Stimulated activated memory B cell treated with anti-CD40 and anti-IgM and Interleukin-4, amounts not matched to agents 10 μg/mL and 1 μg/mL and 100 μg/mL, for 72 hours (primary cell): ENCODE data around the gene CCDC196.

ENCODE experiments used
- ATAC-seq: fragments of 150-1000 bp; cut with Tn5 transposase; 2 replicates; pipeline ENCODE4 v1.10.0; 2021
- H3K27ac Mint-ChIP-seq: one replicate; pipeline ENCODE4 v1.8.0; 2022; ENCODE audit warnings: mild to moderate bottlenecking, mixed read lengths
- H3K27me3 Mint-ChIP-seq: one replicate; pipeline ENCODE4 v1.8.0; 2022; ENCODE audit warnings: mixed read lengths
- H3K36me3 Mint-ChIP-seq: one replicate; pipeline ENCODE4 v1.8.0; 2022; ENCODE audit warnings: mixed read lengths
- H3K4me1 Mint-ChIP-seq: one replicate; pipeline ENCODE4 v1.8.0; 2022; ENCODE audit warnings: mixed read lengths
- H3K4me3 Mint-ChIP-seq: one replicate; pipeline ENCODE4 v1.8.0; 2022; ENCODE audit warnings: mild to moderate bottlenecking, moderate library complexity, mixed read lengths
- H3K9me3 Mint-ChIP-seq: one replicate; pipeline ENCODE4 v1.8.0; 2022; ENCODE audit warnings: mixed read lengths

CCDC196 gene

DNA sequence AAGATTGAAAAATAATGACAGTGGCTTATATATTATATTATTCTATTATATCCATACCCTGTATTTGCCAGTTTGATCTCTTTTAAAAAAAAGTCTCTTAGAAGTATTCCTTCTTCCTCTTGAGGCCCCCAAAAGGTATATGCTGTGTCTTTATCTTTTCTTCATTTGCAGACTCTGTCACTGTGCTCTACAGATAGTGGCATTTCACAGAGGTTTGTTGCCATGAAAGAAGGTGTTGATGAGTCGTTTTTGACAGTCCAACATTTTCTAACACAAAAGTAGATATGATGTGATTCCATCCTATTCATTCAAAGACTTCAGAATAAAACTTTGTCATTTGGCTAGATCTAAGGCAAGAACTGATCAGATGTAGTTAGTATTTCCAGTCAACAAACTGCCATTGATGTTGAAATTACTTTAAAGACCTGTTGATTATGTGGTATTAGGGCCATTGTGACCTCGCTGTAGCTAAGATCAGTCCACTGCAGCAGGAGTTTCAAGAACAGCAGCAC, at the start of gene CCDC196:
Gene CCDC196 (plus strand): TSS at position 462 of the 512 bp plus-strand sequence. CDS start 132 bp downstream, outside the sequence.
- H3K9me3 Mint-ChIP-seq, result no peaks in the 10 kb centered on the region
- H3K4me3 Mint-ChIP-seq, result no peak within 1 kb of the TSS
- peaks cover 7% of the 10 kb centered on the region for H3K36me3 Mint-ChIP-seq
- H3K4me1 Mint-ChIP-seq, result no peaks in the 10 kb centered on the region
- H3K27me3 Mint-ChIP-seq, result no peaks in the 10 kb centered on the region
- H3K27ac Mint-ChIP-seq, result no peak within 1 kb of the TSS
- ATAC-seq, result no peak

DNA sequence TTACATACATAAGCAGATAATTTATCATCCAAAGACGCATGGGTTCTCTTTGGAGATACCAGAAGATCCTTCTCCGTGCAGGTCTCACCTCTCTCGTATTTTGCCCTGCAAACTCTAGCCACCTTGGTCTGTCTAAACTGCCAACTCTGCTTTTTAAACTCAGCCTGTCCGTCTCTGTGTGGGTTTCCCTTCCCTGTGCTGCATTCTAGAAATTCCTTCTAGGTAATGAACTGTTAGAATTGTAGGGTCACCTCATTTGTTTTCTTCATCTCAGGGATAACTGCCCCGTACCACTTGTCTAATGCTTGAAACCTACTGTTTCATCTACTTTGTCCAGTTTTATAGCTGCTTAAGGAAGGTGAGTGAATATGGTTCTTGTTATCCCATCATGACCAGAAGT, 45.4 kb upstream of the CCDC196 start:
- Mint-ChIP-seq H3K36me3 (peaks cover 22% of the 10 kb centered on the region), H3K4me3 (no peak overlapping the region), H3K27ac (no peak overlapping the region), H3K9me3 (peaks cover 20% of the 10 kb centered on the region), H3K4me1 (no peaks in the 10 kb centered on the region), H3K27me3 (no peaks in the 10 kb centered on the region)
- ATAC-seq, result no peak

DNA sequence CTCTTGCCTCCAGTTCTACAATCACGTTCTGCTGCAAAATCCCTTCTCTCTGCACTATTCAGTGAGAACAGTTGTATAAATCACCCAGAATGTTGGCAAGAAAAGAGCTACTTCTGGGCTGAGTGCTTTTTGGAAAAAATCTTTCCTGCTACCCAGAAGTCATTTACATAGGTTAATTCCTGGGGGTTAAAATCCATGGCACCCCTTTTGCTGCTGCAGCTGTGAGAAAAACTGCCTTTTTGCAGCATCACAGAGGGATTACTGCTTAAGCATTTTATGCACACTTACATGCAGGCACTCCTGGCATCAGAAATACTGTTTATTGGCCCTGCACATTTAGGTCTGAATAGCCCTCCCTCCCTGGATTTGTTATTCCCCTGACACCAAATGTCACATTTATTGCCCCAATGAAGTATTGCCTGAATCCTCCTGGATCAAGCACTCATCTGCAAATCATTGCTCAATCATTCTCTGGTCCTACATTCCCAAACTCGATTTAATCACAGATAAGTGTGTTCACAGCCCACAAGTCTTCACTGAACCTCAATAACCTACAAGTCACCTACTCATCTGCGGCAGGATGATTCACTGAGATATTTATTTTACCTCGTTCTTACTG, 43.1 kb upstream of the CCDC196 start:
- Mint-ChIP-seq H3K27me3 (no peaks in the 10 kb centered on the region), H3K27ac (no peak overlapping the region), H3K4me3 (no peak overlapping the region), H3K9me3 (peaks cover 17% of the 10 kb centered on the region), H3K36me3 (peaks cover 27% of the 10 kb centered on the region), H3K4me1 (no peaks in the 10 kb centered on the region)
- no peak for ATAC-seq

DNA sequence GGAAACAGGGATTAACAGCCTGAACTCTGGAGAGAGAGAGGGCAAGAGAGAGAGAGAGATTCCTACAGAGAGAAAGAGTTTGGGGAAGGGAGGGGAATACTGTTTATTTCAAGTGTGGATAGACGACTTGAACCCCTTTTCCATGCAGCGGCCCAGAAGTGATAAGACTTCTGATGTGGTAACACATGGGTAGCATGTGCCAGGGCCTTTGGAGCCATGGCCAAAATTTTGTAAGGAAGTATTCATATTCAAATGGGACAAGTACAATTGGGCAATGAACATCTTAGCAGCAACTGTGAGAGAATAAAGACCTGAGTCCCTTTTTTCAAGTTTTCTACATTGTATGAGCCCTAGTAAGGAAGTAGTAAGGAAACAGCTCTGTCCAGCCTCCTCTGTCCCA, 42.4 kb upstream of the CCDC196 start:
- Mint-ChIP-seq H3K9me3 (peaks cover 14% of the 10 kb centered on the region), H3K36me3 (peaks cover 28% of the 10 kb centered on the region), H3K27ac (no peak overlapping the region), H3K27me3 (no peaks in the 10 kb centered on the region), H3K4me3 (no peak overlapping the region), H3K4me1 (no peaks in the 10 kb centered on the region)
- ATAC-seq, result no peak

GRCh38 chr14:66444271-66444927, 41.8 kb upstream of the CCDC196 start:
- Mint-ChIP-seq H3K27ac (no peak overlapping the region), H3K36me3 (peaks cover 28% of the 10 kb centered on the region), H3K27me3 (no peaks in the 10 kb centered on the region), H3K4me1 (no peaks in the 10 kb centered on the region), H3K9me3 (peaks cover 14% of the 10 kb centered on the region), H3K4me3 (no peak overlapping the region)
- no peak for ATAC-seq

DNA sequence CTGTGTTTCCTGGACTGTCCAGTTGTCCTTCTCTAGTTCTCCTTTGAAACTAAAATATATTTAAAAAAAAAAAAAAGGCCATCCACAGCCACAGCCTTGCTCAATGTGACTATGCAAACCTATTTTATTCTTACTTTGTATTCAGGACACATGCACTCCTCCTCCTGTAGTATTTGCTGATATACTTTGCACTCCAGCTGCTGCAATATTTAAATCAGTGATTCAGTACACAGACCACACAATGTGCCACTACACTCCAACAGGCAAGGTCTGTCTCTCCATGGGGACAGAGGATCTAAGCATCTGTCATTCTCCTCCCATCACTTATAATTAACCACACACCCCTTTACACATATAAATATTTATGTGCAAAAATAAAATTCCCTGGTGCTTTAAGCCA, 40.2 kb upstream of the CCDC196 start:
- Mint-ChIP-seq H3K4me1 (no peaks in the 10 kb centered on the region), H3K36me3 (peaks cover 24% of the 10 kb centered on the region), H3K27ac (no peak overlapping the region), H3K9me3 (peaks cover 4% of the 10 kb centered on the region), H3K4me3 (no peak overlapping the region), H3K27me3 (no peaks in the 10 kb centered on the region)
- no peak for ATAC-seq

DNA sequence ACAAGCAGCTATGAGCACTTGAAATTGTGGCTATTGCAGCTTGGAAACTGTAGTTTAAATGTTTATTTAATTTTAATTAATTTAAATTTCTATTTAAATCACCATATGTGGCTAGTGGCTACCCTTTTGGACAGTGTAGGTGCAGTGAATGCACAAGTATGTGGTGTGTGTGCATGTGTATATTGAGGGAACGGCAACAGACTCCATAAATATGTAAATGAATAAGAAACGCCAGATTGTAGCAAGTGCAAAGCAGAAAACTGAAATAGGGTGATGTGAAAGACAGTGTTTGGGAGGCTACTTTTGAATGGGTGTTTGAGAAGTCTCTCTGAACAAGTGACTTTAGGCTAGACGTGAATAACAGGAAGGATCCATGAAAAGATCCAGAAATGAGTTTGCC, 32.7 kb upstream of the CCDC196 start:
- H3K4me3 Mint-ChIP-seq, result no peak overlapping the region
- peaks cover 8% of the 10 kb centered on the region for H3K9me3 Mint-ChIP-seq

DNA sequence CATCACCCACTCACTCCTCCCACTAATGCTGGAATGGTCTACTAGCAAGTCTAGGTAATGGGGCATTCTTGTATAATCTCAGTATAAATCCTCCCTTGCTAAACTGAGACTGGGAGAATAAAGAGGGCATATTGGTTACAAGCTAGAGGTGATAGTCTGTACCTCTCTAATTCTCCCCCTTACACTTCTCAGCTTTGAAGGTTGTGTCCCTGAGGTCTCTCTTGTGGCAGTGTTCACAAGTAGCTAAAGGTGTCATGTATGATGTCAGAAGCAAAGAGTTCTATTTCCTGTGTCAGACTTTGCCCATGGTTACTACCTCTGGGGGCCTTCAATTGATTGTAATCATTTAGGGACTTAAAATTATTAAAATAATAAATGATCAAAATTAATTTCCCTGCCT, 26.6 kb upstream of the CCDC196 start:
- no peaks in the 10 kb centered on the region for H3K27me3 Mint-ChIP-seq
- H3K4me3 Mint-ChIP-seq, result no peak overlapping the region
- H3K9me3 Mint-ChIP-seq, result peaks cover 11% of the 10 kb centered on the region
- no peak for ATAC-seq
- H3K36me3 Mint-ChIP-seq, result peaks cover 30% of the 10 kb centered on the region
- H3K27ac Mint-ChIP-seq, result no peak overlapping the region
- H3K4me1 Mint-ChIP-seq, result no peaks in the 10 kb centered on the region

More for the DNA sequence above, 32.7 kb upstream of the CCDC196 start:
- Mint-ChIP-seq H3K27ac (no peak overlapping the region), H3K27me3 (no peaks in the 10 kb centered on the region), H3K36me3 (peaks cover 47% of the 10 kb centered on the region), H3K4me1 (no peaks in the 10 kb centered on the region)
- no peak for ATAC-seq

DNA sequence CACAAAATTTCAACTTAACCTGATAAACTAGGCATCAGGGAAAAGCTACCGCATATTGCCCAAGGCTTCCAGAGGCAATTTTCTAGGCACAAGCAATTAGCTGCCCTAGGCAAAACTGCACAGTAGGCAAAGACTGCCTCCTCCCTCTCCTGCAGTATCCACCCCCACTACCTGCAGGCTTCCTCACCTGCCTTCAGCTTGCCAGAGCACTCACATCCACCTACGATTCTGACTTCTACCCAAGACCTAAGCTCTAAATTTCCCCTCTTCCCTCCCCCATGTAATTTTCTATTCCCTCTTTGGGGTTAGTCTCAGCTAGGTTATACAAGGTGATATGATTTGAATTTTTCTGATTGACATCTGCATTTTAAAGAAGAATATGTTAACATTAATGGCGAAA, 21.9 kb upstream of the CCDC196 start:
- ATAC-seq, result no peak
- Mint-ChIP-seq H3K9me3 (peaks cover 3% of the 10 kb centered on the region), H3K36me3 (no peaks in the 10 kb centered on the region), H3K4me1 (no peaks in the 10 kb centered on the region), H3K27ac (no peak overlapping the region), H3K4me3 (no peak overlapping the region), H3K27me3 (no peaks in the 10 kb centered on the region)

DNA sequence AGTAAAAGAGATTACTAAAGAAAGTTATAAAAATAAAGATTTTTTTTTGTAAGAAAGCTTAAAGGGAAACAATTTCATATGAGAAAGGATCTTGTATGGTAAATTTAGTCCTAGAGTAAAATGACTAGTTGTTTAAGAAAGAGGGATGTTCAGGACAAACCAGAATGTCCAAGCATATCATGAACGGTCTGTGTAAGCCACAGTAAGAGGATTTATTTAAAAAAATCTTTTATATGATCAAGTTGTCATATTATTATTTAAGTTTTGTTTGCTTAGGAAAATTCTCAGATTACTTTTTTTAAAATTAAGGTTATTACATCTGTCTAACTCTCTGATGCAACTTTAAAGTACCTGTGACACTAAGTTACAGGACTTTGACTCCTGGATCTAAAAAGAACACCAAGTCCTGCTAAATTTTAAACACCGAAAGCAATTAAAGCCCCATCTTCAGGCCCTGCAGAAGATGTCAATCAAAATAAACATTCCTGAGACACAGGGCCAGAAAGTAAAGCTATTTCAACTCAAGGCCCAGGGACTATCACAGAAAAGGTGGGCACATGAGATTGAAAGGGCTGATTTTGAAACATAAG, 17.3 kb upstream of the CCDC196 start:
- peaks cover 6% of the 10 kb centered on the region for H3K9me3 Mint-ChIP-seq
- H3K27me3 Mint-ChIP-seq, result no peaks in the 10 kb centered on the region
- H3K36me3 Mint-ChIP-seq, result peaks cover 17% of the 10 kb centered on the region
- H3K27ac Mint-ChIP-seq, result no peak overlapping the region
- no peak overlapping the region for H3K4me3 Mint-ChIP-seq
- H3K4me1 Mint-ChIP-seq, result no peaks in the 10 kb centered on the region
- ATAC-seq, result no peak

DNA sequence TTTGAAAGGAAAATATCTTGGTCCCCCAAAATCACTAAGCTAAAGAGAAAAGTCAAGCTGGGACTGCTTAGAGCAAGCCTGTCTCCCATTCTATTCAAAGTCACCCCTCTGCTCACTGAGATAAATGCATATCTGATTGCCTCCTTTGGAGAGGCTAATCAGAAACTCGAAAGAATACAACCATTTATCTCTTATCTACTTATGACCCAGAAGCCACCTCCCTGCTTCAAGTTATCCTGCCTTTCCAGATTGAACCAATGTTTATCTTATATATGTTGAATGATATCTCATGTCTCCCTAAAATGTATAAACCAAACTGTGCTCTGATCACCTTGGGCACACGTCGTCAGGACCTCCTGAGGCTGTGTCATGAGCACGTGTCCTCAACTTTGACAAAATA, 14.6 kb upstream of the CCDC196 start:
- Mint-ChIP-seq H3K4me3 (no peak overlapping the region), H3K4me1 (no peaks in the 10 kb centered on the region), H3K27ac (no peak overlapping the region), H3K27me3 (no peaks in the 10 kb centered on the region), H3K36me3 (peaks cover 28% of the 10 kb centered on the region), H3K9me3 (peaks cover 3% of the 10 kb centered on the region)
- ATAC-seq, result no peak

- H3K36me3 Mint-ChIP-seq, result peaks cover 28% of the 10 kb centered on the region
- H3K4me1 Mint-ChIP-seq, result no peaks in the 10 kb centered on the region
- no peak for ATAC-seq
Observed at GRCh38 chr14:66472251-66472650, 13.9 kb upstream of the CCDC196 start.

DNA sequence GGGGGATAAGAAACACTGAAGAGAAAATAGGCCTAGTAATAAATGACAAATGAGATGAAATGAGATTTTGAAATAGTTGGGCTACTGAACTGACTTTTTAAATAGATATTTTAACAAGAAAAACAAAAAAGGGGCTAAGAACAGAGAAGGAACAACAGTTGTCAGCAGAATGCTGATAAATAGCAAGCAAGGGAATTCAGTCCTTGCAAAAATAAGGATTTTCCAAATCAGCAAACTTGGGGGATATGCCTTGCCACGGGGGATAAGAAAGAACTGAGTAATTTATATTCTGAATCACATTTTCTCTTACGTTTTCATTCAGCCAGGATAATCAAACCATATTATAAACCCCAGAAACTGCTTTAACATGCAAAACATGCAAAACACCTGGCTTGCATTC, 12.9 kb upstream of the CCDC196 start:
- Mint-ChIP-seq H3K36me3 (peaks cover 28% of the 10 kb centered on the region), H3K4me3 (no peak overlapping the region), H3K27me3 (no peaks in the 10 kb centered on the region), H3K4me1 (no peaks in the 10 kb centered on the region), H3K27ac (no peak overlapping the region), H3K9me3 (peaks cover 3% of the 10 kb centered on the region)
- no peak for ATAC-seq

More at GRCh38 chr14:66472251-66472650, 13.9 kb upstream of the CCDC196 start:
- Mint-ChIP-seq H3K9me3 (peaks cover 3% of the 10 kb centered on the region), H3K27me3 (no peaks in the 10 kb centered on the region), H3K4me3 (no peak overlapping the region), H3K27ac (no peak overlapping the region)

GRCh38 chr14:66476964-66477363, 9.2 kb upstream of the CCDC196 start:
- no peak for ATAC-seq
- no peak overlapping the region for H3K27ac Mint-ChIP-seq
- peaks cover 17% of the 10 kb centered on the region for H3K36me3 Mint-ChIP-seq
- H3K4me3 Mint-ChIP-seq, result no peak overlapping the region
- no peaks in the 10 kb centered on the region for H3K4me1 Mint-ChIP-seq
- no peaks in the 10 kb centered on the region for H3K9me3 Mint-ChIP-seq
- H3K27me3 Mint-ChIP-seq, result no peaks in the 10 kb centered on the region

GRCh38 chr14:66477567-66477966, 8.6 kb upstream of the CCDC196 start:
- Mint-ChIP-seq H3K36me3 (peaks cover 11% of the 10 kb centered on the region), H3K27ac (no peak overlapping the region), H3K4me3 (no peak overlapping the region), H3K27me3 (no peaks in the 10 kb centered on the region), H3K4me1 (no peaks in the 10 kb centered on the region), H3K9me3 (no peaks in the 10 kb centered on the region)
- ATAC-seq, result no peak

DNA sequence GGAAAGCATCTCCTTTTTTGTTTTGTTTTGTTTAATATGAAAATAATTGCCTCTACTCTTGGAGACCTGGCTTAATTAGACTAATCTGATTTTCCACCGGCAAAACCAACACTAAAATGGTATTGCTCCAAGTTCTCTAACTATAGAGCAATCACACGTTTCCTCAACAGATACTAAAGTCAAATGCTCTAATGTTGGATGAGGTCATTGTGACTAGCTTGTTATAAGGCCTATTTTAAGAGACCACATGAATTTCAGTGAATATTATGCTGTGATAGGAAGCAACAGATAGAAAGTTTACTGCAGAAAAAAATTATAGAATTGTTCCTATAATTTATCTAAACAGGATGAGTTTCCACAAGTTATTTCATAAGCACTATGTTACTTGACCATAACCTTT, 3.3 kb upstream of the CCDC196 start:
- Mint-ChIP-seq H3K27ac (no peak overlapping the region), H3K27me3 (no peaks in the 10 kb centered on the region), H3K9me3 (no peaks in the 10 kb centered on the region), H3K4me3 (no peak overlapping the region), H3K36me3 (peaks cover 7% of the 10 kb centered on the region), H3K4me1 (no peaks in the 10 kb centered on the region)
- ATAC-seq, result no peak
